ENCODE measurements around the gene SCN8A.

Gene SCN8A

GRCh38 chr12:51645961-51646360, 54.9 kb downstream of the SCN8A start:
- H3K9me2 ChIP-seq (replicated peaks; ENCODE audit: insufficient read depth, low read length), result no peaks in the 10 kb centered on the region
- TF ChIP-seq CTCF (IDR thresholded peaks at IDR 0.05; ENCODE audit: low read length), result no peak
- no peak for TF ChIP-seq EZH2 (optimal IDR thresholded peaks at IDR 0.05; ENCODE audit: low read depth, low read length)
- TF ChIP-seq EZH2phosphoT487 (IDR thresholded peaks at IDR 0.05; ENCODE audit: low read length), result no peak
- H3K36me3 ChIP-seq (replicated peaks; ENCODE audit: insufficient read depth, low read length), result no peaks in the 10 kb centered on the region
- H3K4me2 ChIP-seq (ENCODE audit: low read depth, low read length), result no peak overlapping the region
- H3K9ac ChIP-seq (ENCODE audit: low read length), result no peak overlapping the region
- H4K20me1 ChIP-seq (ENCODE audit: insufficient read depth, low read length), result no peaks in the 10 kb centered on the region
- DNase-seq, result no peak
- no peak overlapping the region for H2AFZ ChIP-seq (ENCODE audit: low read length)
- no peaks in the 10 kb centered on the region for H3K27me3 ChIP-seq (replicated peaks; ENCODE audit: insufficient read depth, low read length)
- H3K79me2 ChIP-seq (ENCODE audit: low read length), result no peaks in the 10 kb centered on the region
- no peak overlapping the region for H3K27ac ChIP-seq (ENCODE audit: low read length)
- no peaks in the 10 kb centered on the region for H3F3A ChIP-seq (ENCODE audit: insufficient read depth, low read length)
- no peaks in the 10 kb centered on the region for H3K9me3 ChIP-seq (replicated peaks; ENCODE audit: insufficient read depth, low read length)
- no peaks in the 10 kb centered on the region for H3K4me1 ChIP-seq (ENCODE audit: low read length)
- no peak overlapping the region for H3K4me3 ChIP-seq (ENCODE audit: low read length)

GRCh38 chr12:51647647-51648046, 56.6 kb downstream of the SCN8A start:
- no peaks in the 10 kb centered on the region for H3K36me3 ChIP-seq (replicated peaks; ENCODE audit: insufficient read depth, low read length)
- no peak for DNase-seq
- no peak overlapping the region for H3K4me2 ChIP-seq (ENCODE audit: low read depth, low read length)
- H3K27me3 ChIP-seq (replicated peaks; ENCODE audit: insufficient read depth, low read length), result no peaks in the 10 kb centered on the region
- no peaks in the 10 kb centered on the region for H3K9me2 ChIP-seq (replicated peaks; ENCODE audit: insufficient read depth, low read length)
- no peaks in the 10 kb centered on the region for H3F3A ChIP-seq (ENCODE audit: insufficient read depth, low read length)
- H3K9ac ChIP-seq (ENCODE audit: low read length), result no peak overlapping the region
- no peak overlapping the region for H2AFZ ChIP-seq (ENCODE audit: low read length)
- H3K4me3 ChIP-seq (ENCODE audit: low read length), result no peak overlapping the region
- H4K20me1 ChIP-seq (ENCODE audit: insufficient read depth, low read length), result no peaks in the 10 kb centered on the region
- H3K79me2 ChIP-seq (ENCODE audit: low read length), result no peaks in the 10 kb centered on the region
- no peaks in the 10 kb centered on the region for H3K9me3 ChIP-seq (replicated peaks; ENCODE audit: insufficient read depth, low read length)
- H3K4me1 ChIP-seq (ENCODE audit: low read length), result no peaks in the 10 kb centered on the region
- TF ChIP-seq EZH2 (optimal IDR thresholded peaks at IDR 0.05; ENCODE audit: low read depth, low read length), result no peak
- TF ChIP-seq CTCF (IDR thresholded peaks at IDR 0.05; ENCODE audit: low read length), result no peak
- no peak overlapping the region for H3K27ac ChIP-seq (ENCODE audit: low read length)

- no peaks in the 10 kb centered on the region for H3K79me2 ChIP-seq (ENCODE audit: low read length)
Measured at GRCh38 chr12:51653431-51653830, 62.4 kb downstream of the SCN8A start.

More at GRCh38 chr12:51653431-51653830, 62.4 kb downstream of the SCN8A start:
- Histone ChIP-seq H3K9ac (ENCODE audit: low read length) (no peak overlapping the region), H3K4me2 (ENCODE audit: low read depth, low read length) (no peak overlapping the region), H3K4me1 (ENCODE audit: low read length) (no peaks in the 10 kb centered on the region), H3K27ac (ENCODE audit: low read length) (no peak overlapping the region), H3K36me3 (replicated peaks; ENCODE audit: insufficient read depth, low read length) (no peaks in the 10 kb centered on the region), H3F3A (ENCODE audit: insufficient read depth, low read length) (no peaks in the 10 kb centered on the region), H3K9me3 (replicated peaks; ENCODE audit: insufficient read depth, low read length) (no peaks in the 10 kb centered on the region), H3K27me3 (replicated peaks; ENCODE audit: insufficient read depth, low read length) (no peaks in the 10 kb centered on the region), H2AFZ (ENCODE audit: low read length) (no peak overlapping the region), H3K9me2 (replicated peaks; ENCODE audit: insufficient read depth, low read length) (no peaks in the 10 kb centered on the region), H3K4me3 (ENCODE audit: low read length) (no peak overlapping the region), H4K20me1 (ENCODE audit: insufficient read depth, low read length) (no peaks in the 10 kb centered on the region)
- TF ChIP-seq EZH2phosphoT487 (IDR thresholded peaks at IDR 0.05; ENCODE audit: low read length), result no peak
- no peak for TF ChIP-seq CTCF (IDR thresholded peaks at IDR 0.05; ENCODE audit: low read length)
- no peak for TF ChIP-seq EZH2 (optimal IDR thresholded peaks at IDR 0.05; ENCODE audit: low read depth, low read length)
- no peak for DNase-seq

Data from MM.1S (cell line).